ENCODE data around the gene CASP7.

Gene CASP7

GRCh38 chr10:113666682-113667252 lies 12.9 kb upstream of the CASP7 start:
- DNase-seq (no peak), ATAC-seq (peak; percentile 89)

GRCh38 chr10:113680190-113681111 lies 739 bp downstream of the CASP7 start:
- DNase-seq (peak; percentile 60), ATAC-seq (peak; percentile 45)

DNA sequence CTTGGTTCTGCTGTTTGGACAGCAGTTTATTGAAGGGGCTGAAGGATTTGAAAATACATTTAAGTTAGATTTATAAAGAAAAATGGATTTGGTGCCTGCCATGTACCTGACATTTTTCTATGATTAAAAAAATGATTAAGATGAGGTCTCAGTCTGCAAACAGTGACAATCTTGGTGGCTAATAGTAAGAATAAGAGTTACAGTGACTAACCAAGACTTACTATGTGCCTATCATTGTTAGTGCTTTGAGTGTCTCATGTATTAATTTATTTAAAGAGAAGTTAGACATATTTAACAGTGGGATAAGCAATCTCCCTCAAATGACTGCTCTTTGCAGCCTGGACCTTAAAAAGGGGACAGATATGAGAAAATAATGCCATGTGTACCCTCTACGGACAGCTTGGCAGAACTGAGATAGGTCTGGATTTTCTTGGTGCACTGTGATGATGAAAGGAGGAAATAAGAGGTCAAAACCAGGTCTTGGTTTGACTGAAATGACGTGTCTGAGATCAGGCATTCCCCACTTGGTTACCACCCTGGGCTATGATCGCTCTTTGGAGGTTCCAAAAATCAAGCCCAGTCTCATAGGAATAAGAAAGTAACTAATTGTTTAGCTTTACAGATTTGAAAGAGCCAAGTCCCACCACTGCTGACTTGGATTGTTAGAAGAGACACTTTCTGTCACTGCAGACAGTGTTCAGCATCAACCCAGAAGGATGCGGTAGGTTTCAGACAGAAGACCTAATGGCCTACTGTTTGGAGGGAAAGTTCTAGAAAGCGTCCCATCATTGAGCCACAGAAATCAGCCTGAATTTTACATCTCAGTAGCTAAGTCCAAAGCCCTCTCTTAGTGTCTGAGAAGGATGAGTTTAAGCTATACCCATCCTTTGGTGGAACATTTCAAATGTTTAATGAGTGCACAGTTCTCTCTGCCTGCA lies 2.1 kb downstream of the CASP7 start:
- DNase-seq, result peak; percentile 37
- peak; percentile 42 for ATAC-seq

DNA sequence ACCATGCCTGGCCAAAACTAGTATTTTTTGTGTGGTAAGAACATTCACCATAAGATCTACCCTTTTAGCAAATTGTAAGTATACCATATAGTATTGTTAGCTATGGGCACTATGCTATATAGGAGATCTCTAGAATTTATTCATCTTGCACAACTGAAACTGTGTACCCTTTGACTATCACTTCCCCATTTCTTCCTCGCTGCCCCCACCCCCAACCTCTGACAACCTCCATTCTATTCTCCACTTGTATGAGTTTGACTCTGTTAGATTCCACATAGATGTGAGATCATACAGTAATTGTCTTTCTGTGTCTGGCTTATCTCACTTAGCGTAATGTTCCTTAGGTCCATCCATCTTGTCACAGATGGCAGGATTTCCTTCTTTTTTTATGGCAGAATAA lies 3.6 kb downstream of the CASP7 start:
- ATAC-seq (no peak), DNase-seq (no peak)

DNA sequence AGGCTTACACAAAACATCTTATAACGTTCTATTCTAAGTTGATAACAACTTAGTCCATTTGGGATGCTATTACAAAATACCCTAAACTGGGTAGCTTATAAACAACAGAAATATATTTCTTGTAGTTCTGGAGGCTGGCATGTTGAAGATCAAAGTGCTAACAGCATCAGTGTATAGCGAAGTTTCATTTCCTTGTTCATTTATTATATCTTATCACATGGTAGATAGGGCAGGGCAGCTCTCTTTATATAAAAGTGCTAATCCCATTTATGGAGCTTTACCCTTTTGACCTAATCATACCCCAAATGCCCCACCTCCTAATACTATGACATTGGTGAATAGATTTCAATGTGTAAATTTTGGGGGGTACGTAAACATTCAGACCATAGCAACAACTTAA lies 6.3 kb downstream of the CASP7 start:
- no peak for ATAC-seq

GRCh38 chr10:113687037-113687436 lies 7.3 kb downstream of the CASP7 start:
- ATAC-seq, result no peak
- DNase-seq, result no peak

More for the DNA sequence above, 6.3 kb downstream of the CASP7 start:
- no peak for DNase-seq

DNA sequence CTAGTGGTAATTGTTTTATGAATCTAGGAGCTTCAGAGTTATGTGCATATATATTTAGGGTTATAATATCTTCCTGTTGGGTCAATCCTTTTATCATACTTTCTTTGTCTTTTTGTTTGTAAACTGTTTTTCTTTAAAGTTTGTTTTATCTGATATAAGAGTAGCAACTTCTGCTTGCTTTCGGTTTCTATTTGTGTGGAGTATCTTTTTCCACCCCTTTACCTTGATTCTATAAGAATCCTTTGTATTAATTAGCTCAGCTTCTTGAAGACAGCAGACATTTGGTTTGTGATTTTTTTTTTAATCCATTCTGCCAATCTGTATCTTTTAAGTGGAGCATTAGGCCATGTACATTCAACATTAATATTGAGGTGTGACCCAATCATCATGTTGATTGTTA lies 9.3 kb downstream of the CASP7 start:
- DNase-seq (no peak), ATAC-seq (no peak)

- DNase-seq (no peak), ATAC-seq (no peak)
Measured at GRCh38 chr10:113689574-113689973, 9.9 kb downstream of the CASP7 start.

DNA sequence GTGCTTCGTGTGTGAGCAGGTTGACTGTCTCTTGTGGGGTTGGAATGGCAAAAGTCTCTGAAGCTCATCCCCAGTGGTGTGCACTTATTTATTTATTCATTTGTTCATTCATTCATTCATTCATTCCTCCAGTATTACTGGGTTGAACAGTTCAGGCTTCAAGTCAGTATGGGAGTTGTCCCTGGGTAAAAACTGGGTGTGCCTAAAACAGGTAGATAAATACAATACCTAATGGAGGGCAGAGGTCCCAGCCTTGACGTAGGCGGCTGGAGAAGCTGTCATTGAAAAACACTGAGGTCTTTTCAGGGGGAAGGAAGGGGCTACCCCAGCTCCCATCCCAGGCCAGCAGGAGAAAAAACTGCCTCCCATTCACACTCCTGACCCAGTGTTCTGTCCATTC lies 11.0 kb downstream of the CASP7 start:
- ATAC-seq (no peak), DNase-seq (no peak)

- DNase-seq (no peak), ATAC-seq (no peak)
Measured at GRCh38 chr10:113691381-113691780, 11.7 kb downstream of the CASP7 start.

GRCh38 chr10:113692271-113692670 lies 12.6 kb downstream of the CASP7 start:
- no peak for ATAC-seq

GRCh38 chr10:113693348-113693747 lies 13.6 kb downstream of the CASP7 start:
- ATAC-seq (no peak), DNase-seq (no peak)

More at GRCh38 chr10:113692271-113692670, 12.6 kb downstream of the CASP7 start:
- DNase-seq, result no peak

GRCh38 chr10:113695691-113696090 lies 16.0 kb downstream of the CASP7 start:
- DNase-seq (no peak), ATAC-seq (no peak)

GRCh38 chr10:113697595-113697994 lies 17.9 kb downstream of the CASP7 start:
- no peak for ATAC-seq
- no peak for DNase-seq

- DNase-seq, result peak; percentile 25
- no peak for ATAC-seq
Measured at GRCh38 chr10:113704637-113705343, 25.1 kb downstream of the CASP7 start.

DNA sequence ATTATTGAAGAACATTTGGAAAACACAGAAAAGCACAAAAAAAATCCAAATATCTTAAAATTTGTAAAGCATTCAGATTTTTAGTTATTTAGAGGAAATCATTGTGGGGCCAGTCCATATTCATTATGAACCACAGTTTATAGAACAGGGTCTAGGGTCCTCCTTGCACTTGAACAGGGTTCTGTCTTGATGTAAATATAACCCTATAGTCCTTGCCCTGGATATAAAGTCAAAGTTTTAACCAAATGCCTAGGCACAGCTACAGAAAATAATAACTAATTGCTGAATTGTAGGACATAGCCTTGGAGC lies 25.6 kb downstream of the CASP7 start:
- ATAC-seq, result no peak
- no peak for DNase-seq

DNA sequence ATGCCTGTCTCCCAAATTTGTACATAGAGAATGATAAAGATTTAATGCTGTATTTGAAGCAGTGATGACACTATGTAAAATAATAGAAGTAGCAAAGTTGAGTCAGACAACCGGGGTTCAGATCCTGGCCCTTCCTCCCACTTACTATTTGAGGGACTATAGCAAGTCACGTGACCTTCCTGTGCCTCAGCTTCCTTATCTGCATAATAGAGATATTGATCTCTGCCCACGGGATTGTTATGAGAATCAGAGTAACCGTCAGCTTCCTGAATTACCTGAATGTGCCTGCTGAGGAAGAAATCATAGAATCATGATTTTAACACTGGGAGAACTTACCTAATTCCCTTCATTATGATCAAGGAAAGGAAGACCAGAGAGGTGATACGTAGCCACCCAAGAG lies 26.9 kb downstream of the CASP7 start:
- no peak for DNase-seq
- ATAC-seq, result no peak

GRCh38 chr10:113708640-113709039 lies 28.9 kb downstream of the CASP7 start:
- DNase-seq (no peak), ATAC-seq (no peak)

DNA sequence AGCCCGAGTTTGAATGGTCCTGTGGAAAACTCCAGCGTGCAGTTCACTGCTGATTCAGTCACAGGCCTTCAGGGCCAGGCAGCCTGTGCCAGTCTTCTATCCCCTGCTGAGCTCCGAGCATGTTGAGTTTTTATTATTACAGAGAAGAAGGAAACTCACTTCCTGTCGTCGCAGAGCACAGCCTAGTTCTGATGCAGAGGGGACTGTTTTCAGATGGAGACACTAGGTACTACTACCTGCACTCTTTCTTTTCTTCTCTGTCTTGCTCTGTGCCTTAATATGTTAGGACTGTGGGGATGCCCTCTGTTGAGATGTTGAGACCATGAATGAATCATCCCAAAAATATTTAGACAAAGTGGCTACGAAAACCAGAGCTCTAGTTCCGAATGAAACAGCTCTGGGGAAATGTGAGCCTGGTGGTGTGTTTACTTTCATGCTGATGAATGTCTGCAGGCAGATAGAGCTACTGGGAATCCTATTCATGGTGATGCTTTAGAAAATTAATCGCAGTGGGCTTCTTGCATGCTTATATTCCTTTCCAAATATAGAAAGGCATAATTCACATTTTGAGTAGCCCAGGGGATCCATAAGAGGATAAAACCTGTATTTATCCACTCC lies 29.6 kb downstream of the CASP7 start:
- ATAC-seq (no peak), DNase-seq (no peak)

DNA sequence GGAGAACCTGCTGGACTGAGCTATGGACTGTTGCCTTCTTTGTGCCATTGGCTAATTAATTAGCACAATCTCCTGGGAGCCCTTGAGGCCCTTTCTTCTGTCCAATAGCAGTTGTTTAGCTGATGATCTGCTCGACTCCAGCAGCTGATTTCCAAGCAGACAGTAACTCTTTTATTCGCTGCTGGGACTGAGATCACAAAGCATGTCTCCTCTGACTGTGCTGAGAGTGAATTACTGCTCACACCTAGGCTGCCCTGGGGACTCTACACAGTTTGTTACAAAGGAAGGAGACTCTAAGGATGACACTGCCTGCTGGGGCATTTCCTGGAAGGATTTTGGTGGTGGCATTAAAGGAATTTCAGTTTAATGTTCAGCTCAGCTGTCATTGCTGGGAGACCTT lies 31.4 kb downstream of the CASP7 start:
- DNase-seq (no peak), ATAC-seq (no peak)

DNA sequence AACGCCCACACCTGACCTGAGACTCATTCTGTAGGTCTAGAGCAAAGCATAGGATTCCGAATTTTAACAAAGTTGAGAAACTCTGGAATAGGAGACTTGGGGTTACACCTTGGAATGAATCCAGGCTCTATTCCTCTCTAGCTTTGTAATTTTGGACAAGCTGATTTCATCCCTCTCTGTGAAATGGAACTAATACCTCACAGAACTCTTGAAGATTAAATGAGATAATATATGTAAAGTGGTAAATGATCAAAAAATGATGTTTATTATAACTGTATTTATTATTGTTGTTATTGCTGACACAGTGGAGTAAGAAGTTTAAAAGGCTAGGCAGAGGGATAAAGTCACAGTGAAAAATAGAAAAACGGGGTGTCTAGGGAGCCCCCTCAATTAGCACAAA lies 32.3 kb downstream of the CASP7 start:
- no peak for ATAC-seq

More for the DNA sequence above, 32.3 kb downstream of the CASP7 start:
- no peak for DNase-seq

Measured in stimulated activated naive CD8-positive, alpha-beta T cell treated with anti-CD3 and anti-CD28 coated beads, Interleukin-15, Interleukin-2, amounts not matched to agents 100 U/mL and 50 U/mL, for 24 hours (primary cell).